Measurements from ENCODE around the gene RAP1GAP2. TPM values are rescaled to one million over a fixed set of nuclear protein-coding genes. Genes with fewer than 3 reads are reported as not detected.

Gene RAP1GAP2
- total RNA-seq, 1 donor from 2014 or later = 0.79 TPM

Other genes starting within 250 kb of the RAP1GAP2 start
- 166 and 170 TPM in 2 replicates for gene PAFAH1B1, start 202.8 kb upstream of the RAP1GAP2 start, total RNA-seq
- gene CLUH, start 84.7 kb upstream of the RAP1GAP2 start, total RNA-seq = 178 and 193 TPM in 2 replicates
- gene CCDC92B, start 46.8 kb upstream of the RAP1GAP2 start, total RNA-seq = 0.14 TPM in 2 replicates